Stomach (tissue), 4 donors: ENCODE measurements around the gene PNLDC1.

ENCODE experiments used
- CTCF ChIP-seq, 7 experiments: fragments of 450-650 bp in 4 of 7; fragments of 200-600 bp in 3 of 7; sonication (generic) in 3 of 7; IDR thresholded peaks; one replicate each; pipeline ENCODE4 v1.5.1; 2016 to 2019; ENCODE audit warnings: antibody characterized with exemption in 7 of 7, control low read depth in 2 of 7, mild to moderate bottlenecking in 1 of 7
- EP300 ChIP-seq: sonication (generic); formaldehyde crosslinking; IDR thresholded peaks from one replicate; pipeline ENCODE4 v1.6.1; 2017; ENCODE audit warnings: antibody characterized with exemption
- POLR2A ChIP-seq, 4 donors: fragments of 450-650 bp; IDR thresholded peaks; one replicate each; pipeline ENCODE4 v1.6.1; 2016; ENCODE audit warnings: antibody characterized with exemption in 4 of 4, control low read depth in 2 of 4, mild to moderate bottlenecking in 1 of 4, moderate library complexity in 1 of 4
- POLR2AphosphoS5 ChIP-seq, 3 donors: sonication (generic); formaldehyde crosslinking; IDR thresholded peaks; one replicate each; pipeline ENCODE4 v1.6.1; 2016; ENCODE audit warnings: antibody characterized with exemption in 3 of 3

DNA sequence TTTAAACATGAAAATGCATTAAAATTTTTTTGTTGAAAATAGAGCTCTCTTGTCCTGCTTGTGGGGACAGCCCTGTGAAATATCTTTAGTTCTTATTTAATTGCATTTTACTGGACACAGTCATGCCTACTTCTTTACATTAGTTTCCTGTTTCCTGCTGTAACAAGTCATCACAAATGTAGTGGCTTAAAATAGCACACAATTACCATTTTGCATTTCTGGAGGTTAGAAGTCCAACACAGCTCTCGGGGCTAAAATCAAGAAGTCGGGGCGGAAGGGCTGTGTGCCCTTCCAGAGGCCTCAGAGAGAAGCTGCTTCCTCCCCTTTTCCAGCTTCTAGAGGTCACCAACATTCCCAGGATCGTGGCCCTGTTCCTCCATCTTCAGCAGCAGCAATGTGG, 29.4 kb downstream of the PNLDC1 start:
- no peak for TF ChIP-seq POLR2A (IDR thresholded peaks at IDR 0.05)
- TF ChIP-seq CTCF (IDR thresholded peaks at IDR 0.05) = no peak
- no peak for TF ChIP-seq POLR2AphosphoS5 (IDR thresholded peaks at IDR 0.05)
- TF ChIP-seq EP300 = no peak
